HG03378 (cell line): ENCODE results near the gene DEFB119.
"Not testable (repeated sequence)": the region's sequence is repeated elsewhere in the genome, so short reads cannot be mapped to it uniquely, and the experiment has no call there.

ENCODE experiments used
- ATAC-seq: cut with Tn5 transposase; IDR thresholded peaks from one replicate; pipeline ENCODE4 v1.9.1; 2021; ENCODE audit warnings: mild to moderate bottlenecking, moderate library complexity; ENCODE audit not compliant: unreplicated experiment

DEFB119 gene, protein sequence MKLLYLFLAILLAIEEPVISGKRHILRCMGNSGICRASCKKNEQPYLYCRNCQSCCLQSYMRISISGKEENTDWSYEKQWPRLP

DNA sequence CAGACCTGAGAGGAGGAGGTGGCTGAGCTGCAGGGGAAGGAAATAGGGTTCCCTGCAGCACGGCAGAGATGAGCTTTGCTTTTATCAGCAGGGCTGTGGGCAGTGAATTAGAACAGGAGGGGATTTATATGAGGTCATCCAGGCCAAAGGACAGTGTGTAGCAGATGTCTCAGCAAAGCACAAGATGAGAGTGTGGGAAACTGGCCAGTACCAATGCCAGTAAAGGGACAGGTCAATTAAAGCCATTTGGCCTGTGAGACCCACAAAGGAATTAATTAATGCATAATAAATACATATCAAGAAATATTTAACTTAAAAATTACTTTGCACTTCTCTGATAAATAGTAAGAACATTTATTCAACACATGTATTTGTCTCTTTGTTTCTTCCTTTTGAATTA, at the start of gene DEFB119:
DEFB119 (minus strand) TSS at position 101 of the 400 bp plus-strand sequence. CDS start 107 bp downstream, outside the sequence.
- ATAC-seq = no peak

DNA sequence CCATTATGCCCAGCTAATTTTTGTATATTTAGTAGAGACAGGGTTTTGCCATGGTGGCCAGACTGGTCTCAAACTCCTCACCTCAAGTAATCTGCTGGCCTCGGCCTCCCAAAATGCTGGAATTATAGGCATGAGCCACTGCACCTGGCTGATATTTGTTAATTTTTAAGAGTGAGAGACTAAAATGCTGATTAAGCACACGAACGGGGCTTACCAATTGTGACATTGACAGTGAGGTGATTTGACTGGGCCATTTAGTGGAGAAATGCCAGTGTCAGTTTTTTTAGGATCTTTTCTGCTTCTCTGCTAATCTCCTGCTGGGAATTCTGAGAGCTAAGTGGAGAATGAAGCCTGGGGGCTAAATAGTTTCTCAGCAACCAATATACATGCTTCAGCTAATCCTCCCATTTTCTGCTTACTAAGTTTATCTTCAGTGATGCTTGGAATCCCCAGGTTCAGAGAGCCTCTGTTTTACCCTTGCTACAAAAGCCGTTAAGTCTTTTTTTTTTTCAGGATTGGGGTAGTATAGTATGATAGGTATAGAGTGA, 40.3 kb upstream of the DEFB119 start:
- ATAC-seq = no peak

DNA sequence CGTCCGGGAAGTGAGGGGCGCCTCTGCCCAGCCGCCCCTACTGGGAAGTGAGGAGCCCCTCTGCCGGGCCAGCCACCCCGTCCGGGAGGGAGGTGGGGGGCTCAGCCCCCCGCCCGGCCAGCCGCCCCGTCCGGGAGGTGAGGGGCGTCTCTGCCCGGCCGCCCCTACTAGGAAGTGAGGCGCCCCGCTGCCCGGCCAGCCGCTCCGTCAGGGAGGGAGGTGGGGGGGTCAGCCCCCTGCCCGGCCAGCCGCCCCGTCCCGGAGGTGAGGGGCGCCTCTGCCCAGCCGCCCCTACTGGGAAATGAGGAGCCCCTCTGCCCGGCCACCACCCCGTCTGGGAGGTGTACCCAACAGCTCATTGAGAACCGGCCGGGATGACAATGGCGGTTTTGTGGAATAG, 37.2 kb upstream of the DEFB119 start:
- not testable (repeated sequence) for ATAC-seq

DNA sequence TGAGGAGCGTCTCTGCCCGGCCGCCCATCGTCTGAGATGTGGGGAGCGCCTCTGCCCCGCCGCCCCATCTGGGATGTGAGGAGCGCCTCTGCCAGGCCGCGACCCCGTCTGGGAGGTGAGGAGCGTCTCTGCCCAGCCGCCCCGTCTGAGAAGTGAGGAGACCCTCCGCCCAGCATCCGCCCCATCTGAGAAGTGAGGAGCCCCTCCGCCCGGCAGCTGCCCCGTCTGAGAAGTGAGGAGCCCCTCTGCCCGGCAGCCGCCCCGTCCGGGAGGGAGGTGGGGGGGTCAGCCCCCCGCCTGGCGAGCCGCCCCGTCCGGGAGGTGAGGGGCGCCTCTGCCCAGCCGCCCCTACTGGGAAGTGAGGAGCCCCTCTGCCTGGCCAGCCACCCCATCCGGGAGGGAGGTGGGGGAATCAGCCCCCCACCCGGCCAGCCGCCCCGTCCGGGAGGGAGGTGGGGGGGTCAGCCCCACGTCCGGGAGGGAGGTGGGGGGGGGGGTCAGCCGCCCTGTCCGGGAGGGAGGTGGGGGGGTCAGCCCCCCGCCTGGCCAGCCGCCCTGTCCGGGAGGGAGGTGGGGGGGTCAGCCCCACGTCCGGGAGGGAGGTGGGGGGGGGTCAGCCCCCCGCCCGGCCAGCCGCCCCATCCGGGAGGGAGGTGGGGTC, 36.6 kb upstream of the DEFB119 start:
- not testable (repeated sequence) for ATAC-seq

DNA sequence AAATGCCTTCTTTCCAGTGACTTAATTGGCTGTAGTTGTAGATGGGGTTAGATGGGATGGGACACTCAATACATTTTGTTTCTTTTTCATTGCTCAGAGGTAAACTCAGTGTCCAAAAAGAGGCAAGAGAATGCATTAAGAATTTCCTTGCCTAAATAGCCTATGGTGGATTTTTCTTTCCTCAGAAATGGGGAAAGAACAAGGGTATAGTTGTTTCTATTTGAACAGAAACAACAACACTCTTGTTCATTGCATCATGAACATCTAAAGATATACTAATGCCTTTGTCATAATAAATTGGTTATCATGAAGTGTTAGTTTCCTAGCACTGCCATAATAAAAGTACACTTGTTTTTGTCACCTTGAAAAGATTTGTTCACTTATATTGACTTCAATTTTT, 35.4 kb upstream of the DEFB119 start:
- no peak for ATAC-seq

DNA sequence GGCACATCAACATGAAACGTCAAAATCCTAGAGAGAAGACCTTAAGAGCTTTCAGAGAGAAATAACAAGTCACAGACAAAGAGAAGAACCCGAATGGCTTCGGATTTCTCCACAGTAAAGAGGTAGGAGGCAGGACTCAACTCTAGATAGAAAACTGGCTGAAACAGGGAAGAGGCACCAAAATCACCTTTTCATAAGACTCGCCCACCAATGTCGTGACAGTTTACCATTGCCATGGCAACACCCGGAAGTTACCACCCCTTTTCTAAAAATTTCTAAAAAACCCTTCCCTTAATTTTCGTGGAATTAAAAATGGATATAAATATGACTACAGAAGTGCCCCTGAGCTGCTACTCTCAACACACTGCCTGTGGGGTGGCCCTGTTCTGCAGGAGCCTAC, 27.9 kb upstream of the DEFB119 start:
- no peak for ATAC-seq

DNA sequence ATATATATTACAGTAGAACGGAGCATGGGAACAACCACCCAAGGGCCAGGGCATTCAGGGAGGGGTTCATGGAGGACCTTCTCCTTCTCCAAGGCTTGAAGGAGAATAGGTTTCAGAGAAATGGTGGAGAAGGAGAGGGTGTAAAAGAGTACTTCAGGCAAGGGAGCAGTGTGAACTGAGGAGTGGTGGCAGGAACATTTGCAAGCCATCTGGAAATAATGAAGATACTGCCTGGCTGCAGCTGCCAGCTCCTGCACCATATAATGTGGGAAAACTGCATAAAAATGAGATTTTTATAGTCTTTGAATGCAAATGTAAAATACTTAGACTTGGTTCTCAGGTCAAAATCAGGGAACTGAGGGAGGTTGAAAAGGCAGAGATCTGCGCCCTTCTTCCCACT, 25.3 kb upstream of the DEFB119 start:
- ATAC-seq = no peak

DNA sequence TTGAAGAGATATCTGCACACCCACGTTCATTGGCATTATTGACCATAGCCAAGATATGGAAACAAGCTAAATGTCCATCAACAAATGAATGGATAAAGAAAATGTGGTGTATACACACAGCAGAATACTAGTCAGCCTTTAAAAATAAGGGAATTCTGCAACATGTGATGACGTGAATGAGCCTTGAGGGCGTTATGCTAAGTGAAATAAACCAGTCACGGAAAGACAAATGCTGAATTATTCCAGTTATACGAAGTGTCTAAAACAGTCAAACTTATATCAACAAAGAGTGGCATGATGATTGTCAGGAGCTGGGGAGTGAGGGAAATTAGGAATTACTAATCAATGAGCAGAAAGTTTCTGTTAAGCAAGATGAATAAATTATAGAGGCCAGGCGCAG, 24.0 kb upstream of the DEFB119 start:
- no peak for ATAC-seq

DNA sequence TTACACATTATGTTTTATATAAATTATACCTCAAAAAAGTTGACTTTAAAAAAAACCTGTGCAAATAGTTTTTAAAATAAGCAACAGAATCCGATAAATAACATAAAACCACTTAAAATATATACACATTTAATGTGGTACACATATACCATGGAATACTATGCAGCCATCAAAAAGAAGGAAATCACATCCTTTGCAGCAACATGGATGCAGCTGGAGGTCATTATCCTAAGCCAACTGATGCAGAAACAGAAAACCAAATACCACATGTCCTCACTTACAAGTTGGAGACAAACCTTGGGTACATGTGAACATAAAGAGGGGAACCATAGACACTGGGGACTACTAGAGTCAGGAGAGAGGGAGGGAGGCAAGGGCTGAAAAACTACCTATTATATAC, 19.6 kb upstream of the DEFB119 start:
- ATAC-seq = no peak

DNA sequence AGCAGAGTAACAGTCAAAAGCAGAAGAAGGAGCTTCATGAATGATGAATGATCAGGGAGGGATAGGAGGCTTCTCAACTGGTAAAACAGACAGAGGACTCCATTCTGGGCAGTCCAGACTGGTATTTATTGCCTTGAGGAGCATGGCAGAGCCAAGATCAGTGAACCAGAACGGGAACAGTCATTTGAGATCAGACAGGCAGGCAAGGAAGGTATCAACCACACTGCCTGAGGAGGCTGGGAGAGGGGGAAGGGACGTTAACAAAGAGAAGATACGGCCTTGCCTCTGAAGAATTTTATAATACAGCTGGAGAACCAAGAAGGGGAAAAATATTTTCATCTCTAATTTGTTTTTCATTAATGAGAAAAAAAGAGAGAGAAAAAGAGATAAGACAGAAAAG, 15.7 kb upstream of the DEFB119 start, which contains the start of gene DEFB121:
DEFB121 (minus strand) TSS at position 101 of the 400 bp plus-strand sequence; CDS start at position 38, 63 bp downstream.
- ATAC-seq = no peak

DNA sequence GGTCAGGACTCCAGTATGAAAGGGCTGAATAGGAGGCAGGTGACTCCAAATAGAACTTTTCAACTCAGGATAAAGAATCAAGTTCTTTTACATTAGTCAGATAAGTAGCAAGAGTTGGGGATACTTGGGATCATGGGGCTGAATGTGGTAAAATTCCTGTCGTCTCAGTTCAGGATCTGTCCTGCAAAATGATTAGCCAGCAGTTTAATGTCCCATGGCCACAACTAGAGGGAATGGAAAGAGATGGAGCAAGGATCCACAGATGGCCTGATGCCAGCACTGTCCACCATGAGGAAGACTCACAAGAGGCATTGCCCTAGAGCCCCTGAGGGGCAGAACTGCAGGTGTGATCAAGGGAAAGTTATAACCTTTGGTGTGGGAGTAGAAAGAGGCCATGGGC, 13.5 kb upstream of the DEFB119 start:
- ATAC-seq = no peak

DNA sequence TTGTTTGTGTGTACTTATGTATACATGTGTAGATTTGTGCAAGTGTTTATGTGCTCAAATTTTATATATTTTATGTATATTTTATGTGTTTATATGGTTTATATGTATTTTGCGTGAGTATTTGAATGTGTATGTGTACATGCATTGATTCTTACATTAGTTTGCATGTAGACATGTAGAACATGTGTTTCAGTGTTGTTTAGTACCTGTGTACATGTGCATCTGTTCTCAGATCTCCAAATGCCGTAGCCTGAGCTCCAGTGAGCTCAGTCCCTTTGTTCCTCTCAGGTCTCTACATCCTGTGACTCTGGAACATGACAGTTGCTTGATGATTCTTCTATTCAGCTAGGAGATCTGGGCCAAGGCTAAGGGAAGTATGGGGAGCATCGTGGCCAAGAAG, 4.5 kb upstream of the DEFB119 start:
- ATAC-seq = no peak

DNA sequence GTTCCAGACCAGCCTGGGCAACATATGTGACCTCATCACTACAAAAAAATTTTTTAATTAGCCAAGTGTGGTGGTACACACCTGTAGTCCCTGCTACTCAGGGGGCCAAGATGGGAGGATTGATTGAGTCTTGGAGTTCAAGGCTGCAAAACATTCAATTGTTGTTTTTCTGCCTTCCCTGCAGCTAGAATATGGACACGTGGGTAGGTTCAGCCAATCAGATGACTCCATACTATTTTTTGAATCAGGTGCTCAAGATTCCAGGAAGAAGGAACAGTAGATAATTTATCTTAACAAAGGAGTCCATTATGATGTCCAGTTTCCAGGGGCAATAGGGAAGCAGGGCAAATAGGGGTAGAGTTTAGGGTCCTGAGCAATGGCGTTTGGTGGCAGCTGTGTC, 2.4 kb upstream of the DEFB119 start:
- ATAC-seq = no peak

DNA sequence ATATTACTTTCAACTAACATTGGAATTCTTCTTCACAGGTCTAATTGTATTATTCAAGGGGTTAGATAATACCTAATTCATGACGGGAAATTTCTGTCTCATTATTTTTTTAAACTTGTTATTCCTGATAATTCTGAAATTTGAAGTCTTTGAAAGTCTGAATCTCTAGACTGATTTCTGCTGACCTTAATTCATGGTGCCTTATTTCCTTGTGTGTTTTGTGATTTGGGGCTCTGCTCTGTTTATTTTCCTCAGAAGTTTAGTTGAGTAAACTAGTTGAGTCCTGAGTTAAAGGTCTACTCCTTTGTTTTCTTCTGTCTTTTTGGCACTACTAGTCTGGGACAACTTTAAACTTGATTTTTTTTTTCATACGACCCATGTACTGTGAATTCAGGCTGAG, 16.0 kb downstream of the DEFB119 start:
- no peak for ATAC-seq

DNA sequence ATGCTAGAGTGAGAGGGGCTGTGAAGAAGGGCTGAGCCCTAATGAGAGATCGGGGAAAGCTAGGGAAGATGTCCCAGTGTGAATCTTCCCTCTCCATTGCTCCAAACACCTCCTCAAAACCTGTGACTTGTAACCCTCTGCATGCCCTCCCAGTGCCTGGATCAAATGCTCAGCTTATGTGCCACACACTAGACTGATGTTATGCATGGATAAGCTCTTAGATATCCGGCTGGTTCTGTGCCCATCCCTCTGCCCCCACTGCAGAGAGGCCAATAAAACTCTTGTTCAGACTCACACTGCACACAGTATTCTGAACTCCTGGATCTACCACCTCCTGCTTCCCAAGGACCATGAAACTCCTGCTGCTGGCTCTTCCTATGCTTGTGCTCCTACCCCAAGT, 22.1 kb downstream of the DEFB119 start, which contains the start of gene DEFB118:
DEFB118 (plus strand) TSS at position 301 of the 400 bp plus-strand sequence; CDS start at position 351, 50 bp downstream.
- ATAC-seq = no peak

DNA sequence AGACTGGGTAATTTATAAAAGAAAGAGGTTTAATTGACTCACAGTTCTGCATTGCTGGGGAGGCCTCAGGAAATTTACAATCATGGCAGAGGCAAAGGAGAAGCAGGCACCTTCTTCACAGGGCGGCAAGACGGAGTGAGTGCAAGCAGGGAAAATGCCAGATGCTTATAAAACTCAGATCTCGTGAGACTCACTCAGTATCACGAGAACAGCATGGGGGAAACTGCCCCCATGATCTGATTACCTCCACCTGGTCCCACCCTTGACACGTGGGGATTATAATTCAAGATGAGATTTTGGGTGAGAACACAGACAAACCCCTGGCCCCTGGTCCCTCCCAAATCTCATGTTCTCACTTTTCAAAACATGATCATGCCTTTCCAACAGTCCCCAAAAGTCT, 26.1 kb downstream of the DEFB119 start:
- not testable (repeated sequence) for ATAC-seq

DNA sequence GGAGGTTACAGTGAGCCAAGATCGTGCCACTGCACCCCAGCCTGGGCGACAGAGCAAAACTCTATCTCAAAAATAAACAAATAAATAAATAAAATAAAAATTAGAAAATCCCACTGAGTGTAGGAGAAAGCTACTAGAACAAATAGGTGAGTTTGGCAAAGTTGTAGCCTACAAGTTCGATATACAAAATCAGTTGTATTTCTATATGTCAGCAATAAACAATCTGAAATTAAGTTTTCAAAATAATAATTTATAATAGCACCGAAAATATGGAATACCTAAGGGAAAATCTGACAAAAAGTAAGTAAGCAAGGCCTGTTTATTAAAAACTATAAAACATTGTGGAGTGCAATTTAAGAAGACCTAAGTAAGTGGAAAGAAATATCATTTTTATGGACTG, 27.1 kb downstream of the DEFB119 start:
- ATAC-seq = no peak

DNA sequence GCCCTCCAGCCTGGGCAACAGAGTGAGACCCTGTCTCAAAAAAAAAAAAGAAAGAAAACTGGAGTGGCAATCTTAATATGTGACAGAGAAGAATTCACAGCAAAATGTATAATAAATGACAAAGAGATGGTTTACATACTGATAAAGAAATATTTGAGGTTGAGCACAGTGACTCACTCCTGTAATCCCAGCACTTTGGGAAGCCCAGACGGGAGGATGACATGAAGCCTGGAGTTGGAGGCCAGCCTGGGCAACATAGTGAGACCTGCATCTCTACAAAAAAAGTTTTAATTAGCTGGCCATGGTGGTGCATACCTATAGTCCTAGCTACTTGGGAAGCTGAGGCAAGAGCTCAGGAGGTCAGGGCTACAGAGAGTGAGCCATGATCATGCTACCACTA, 34.4 kb downstream of the DEFB119 start:
- ATAC-seq = no peak

DNA sequence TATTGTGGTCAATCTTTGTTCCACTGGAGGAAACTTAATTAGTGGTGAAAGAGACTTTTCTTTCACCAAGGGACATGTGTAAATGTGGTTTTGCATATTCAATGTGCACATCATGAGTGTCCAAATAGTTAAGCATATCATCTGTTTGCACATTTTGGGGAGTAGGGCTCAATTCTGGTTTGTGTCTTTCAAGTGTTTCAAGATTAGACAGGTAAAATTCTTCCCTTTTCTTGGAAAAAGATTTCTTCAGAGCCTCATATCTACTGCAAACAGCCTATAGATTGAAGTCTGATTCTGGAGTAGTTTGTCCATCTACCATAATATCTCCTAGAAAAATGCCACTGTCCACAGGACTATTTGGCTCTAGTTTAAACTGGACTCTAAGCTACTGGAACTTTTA, 48.9 kb downstream of the DEFB119 start:
- ATAC-seq = no peak

DNA sequence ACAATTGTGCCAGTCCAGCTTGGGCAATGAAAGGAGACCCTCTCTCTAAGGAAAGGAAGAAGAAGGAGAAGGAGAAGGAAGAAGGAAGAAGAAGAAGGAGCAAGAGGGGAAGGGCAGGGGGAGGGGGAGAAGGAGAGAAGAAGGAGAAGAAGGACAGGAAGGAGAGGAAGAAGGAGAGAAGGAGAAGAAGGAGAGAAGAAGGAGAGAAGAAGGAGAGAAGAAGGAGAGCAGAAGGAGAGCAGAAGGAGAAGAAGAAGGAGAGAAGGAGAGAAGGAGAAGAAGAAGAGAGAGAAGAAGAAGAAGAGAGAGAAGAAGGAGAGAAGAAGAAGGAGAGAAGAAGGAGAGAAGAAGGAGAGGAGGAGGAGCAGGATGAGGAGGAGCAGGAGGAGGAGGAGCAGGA, 59.5 kb downstream of the DEFB119 start:
- no peak for ATAC-seq
